HG02642 (cell line): ENCODE measurements around the gene NINJ1.
A peak's percentile ranks its signal among the peaks of the same experiment; 100 is the strongest.
"Not testable (repeated sequence)": the region's sequence is repeated elsewhere in the genome, so short reads cannot be mapped to it uniquely, and the experiment has no call there.

Source experiments
- ATAC-seq: cut with Tn5 transposase; IDR thresholded peaks from one replicate; pipeline ENCODE4 v1.9.1; 2021; ENCODE audit warnings: mild to moderate bottlenecking; ENCODE audit not compliant: unreplicated experiment, poor library complexity

NINJ1 gene

DNA sequence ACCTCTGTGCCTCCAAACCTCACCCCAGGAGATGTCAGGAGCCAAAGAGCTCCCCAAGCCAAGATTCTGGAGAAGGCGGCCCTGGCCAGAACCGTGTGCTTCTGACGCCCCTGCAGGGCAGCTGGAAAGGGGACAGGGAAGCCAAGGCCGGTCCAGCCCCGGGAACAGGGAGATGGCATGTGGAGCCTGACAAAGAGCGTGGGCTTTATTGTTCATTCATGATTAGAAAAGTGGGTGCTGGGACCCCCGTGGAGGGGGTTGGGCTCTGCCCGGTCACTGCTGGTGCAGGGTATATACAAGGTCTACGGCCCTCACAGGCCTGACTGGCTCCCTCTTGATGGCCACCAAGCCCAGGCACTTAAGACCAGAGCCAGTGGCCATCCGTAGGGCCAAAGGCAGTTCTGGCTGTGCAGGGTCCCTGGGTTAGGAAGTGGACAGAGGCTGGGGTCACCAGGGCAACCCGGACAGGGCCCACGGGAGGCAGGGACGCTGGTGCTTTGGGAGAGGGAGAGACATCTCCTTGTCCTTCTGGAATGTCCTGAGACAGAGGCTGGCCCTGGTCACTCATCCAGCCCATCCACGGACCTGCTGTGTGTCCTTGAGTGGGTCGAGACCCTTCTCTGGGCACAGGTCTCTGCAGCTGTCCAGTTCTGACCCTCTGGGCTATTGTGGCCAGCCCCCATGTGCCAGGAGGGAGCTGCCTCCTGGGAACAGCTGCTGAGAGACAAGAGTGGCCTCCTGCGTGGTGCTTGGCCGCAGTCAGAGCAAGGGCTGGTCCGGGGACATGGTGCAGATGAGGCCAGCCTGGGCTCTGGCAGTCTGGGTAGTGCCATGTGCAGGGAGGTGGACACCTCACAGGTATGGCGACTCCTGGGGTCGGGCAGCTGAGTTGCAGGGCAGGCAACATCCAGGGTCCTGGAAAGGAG is 12.5 kb downstream of the NINJ1 start:
- ATAC-seq: no peak

- ATAC-seq: no peak
Observed at GRCh38 chr9:93120846-93121315, 13.2 kb downstream of the NINJ1 start.

DNA sequence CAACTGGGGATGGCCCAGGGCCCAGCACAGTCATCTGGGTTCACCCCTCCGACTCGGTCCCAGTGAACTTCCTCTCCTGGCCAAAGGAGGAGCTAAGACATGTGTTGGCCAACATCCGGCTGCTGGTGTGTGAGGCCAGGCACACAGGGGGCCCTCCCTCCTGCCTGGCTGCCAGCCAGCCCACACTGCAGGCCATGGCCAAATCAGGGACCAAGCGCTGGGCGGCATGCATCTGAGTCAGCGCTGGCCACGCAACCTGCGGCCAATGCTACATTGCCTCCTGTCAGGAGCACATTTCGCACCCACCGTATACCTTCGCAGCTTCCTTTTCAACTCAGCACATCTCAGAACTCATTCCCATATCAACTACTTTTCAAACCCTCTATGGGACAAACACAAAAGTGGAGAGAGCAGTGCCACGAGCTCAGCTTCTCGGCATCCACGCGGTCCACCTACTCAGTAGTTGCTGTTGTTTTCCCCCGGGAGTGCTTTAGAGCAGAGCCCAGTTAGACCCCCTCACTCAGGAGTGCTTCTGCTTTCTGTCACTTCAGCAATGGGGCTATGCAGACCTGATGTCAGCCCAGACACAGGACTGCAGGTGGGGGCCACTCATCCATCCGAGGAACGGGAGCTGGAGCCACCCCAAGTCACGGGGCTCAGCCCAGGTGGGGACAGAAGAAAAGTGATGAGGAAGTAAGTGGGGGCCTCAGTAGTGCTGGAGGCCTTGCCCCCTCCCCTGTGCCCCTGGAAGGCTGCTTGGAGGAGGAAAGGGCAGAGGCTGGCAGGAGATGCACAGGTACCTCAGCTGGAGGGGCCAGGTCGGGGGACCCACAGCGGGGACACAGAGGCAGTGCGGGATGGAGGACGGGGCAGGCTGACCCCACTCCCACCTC is 13.9 kb downstream of the NINJ1 start:
- peak; percentile 85 for ATAC-seq

- no peak for ATAC-seq
Observed at GRCh38 chr9:93119703-93119952, 14.4 kb downstream of the NINJ1 start.

- no peak for ATAC-seq
Observed at GRCh38 chr9:93118863-93119702, 15.0 kb downstream of the NINJ1 start.

GRCh38 chr9:93117924-93118862 is 15.9 kb downstream of the NINJ1 start:
- ATAC-seq: no peak

GRCh38 chr9:93117521-93117920 is 16.5 kb downstream of the NINJ1 start:
- ATAC-seq: not testable (repeated sequence)

- no peak for ATAC-seq
Observed at GRCh38 chr9:93116072-93116961, 17.7 kb downstream of the NINJ1 start.

DNA sequence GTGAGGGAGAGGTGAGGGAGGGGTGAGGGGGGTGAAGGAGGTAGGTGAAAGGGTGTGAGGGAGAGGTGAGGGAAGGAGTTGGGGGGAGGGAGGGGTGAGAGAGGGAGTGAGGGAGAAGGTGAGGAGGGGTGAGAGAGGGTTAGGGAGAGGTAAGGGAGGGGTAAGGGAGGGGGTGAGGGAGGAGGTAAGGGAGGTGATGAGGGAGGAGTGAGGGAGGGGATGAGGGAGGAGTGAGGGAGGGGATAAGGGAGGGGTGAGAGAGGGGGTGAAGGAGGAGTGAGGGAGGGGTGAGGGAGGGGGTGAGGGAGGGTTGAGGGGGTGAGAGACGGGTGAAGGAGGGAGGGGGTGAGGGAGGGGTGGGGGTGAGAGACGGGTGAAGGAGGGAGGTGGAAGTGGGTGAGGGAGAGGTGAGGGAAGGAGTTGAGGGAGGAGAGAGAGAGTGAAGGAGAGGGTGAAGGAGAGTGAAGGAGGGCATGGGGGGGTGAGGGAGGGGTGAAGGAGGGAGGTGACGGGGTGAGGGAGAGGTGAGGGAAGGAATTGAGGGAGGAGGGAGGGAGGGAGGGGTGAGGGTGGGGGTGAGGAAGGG is 18.5 kb downstream of the NINJ1 start:
- no peak for ATAC-seq

GRCh38 chr9:93114984-93115335 is 19.1 kb downstream of the NINJ1 start:
- no peak for ATAC-seq

- ATAC-seq: no peak
Observed at GRCh38 chr9:93114169-93114983, 19.7 kb downstream of the NINJ1 start.

DNA sequence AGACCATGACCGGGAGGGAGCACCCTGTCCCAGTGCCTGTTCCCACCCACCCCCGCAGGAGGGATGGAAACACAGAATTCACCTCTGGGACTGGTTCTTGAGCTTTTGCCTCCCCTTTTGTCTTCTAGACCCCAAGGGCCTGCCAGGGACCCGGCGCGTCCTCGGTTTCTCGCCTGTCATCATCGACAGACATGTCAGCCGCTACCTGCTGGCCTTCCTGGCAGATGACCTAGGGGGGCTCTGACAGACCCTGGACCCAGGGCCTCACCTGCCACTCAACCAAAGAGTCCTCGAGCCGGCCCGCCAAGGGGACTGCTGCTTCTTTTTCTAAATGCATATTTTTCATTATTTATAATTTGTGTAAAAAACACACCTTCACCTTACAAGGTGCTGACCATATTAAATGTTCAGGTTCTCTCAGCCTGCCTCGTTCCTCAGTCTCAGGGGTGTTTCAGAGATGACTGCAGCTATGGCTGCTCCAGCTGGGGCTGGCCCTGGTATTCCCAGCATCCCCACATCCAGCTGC is 21.1 kb downstream of the NINJ1 start:
- ATAC-seq: no peak

GRCh38 chr9:93112116-93112863 is 21.8 kb downstream of the NINJ1 start:
- no peak for ATAC-seq

DNA sequence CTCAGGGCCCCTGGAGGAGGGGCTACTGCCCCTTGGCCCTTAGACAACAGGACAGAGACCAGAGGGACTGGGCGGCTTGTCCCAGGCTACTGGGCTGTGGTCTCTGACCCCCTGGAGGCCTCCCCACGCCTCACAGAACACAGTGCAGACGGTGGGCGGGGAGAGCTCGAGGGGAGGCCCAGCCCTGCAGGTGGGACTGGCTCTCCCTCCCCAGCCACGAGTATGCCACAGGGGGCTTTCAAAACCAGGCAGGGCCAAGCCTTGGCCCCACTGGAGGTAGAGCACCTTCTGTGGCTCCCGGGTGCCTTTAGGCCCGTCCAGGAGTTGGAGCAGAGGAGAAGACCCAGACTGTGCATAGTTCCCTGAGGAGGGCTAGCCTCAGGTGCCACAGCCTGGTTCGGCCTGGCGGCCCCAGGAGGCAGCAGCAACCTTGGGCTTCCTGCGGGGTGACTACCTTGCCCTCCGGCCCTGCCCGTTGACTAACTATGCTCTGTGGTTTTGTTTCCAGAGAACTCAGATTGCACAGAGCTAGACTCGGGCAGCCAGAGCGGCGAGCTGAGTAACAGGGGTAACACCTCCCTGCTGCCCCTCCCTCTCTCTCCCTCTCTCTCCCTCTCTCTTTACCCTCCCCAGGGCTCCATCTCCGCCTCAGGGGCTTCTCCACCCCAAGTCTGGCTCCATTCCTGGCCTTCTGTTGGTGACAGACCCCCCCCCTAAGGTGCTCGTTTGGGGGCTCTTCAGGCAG is 22.5 kb downstream of the NINJ1 start:
- no peak for ATAC-seq

DNA sequence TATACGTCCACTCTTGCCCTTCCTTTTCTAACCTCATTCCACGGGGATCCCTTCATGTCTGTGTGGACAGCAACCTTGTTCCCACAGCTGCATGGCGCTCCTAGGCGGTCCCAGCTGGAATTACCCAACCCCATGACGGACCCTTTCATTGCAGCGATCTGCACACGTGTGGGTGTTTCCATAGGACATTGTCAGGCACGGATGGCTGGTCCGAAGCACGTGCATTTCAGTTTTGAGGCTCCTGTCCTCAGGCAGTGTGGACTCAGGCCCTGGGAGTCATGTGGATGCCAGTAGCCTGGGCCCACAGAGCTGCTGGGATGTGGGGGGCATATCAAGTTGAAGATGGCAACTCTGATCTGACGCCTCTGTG is 23.1 kb downstream of the NINJ1 start:
- no peak for ATAC-seq
